Neuron (in vitro differentiated cells): ENCODE measurements around the gene SPSB4.

ENCODE experiments used
- H2AFZ ChIP-seq: one replicate; pipeline ENCODE4 v1.6.1; 2013; ENCODE audit warnings: low read depth, mild to moderate bottlenecking, inconsistent platforms, low read length, moderate library complexity
- H3K27me3 ChIP-seq: one replicate; pipeline ENCODE4 v1.6.1; 2013; ENCODE audit warnings: low read length; ENCODE audit not compliant: insufficient read depth
- H3K36me3 ChIP-seq: one replicate; pipeline ENCODE4 v1.6.1; 2013; ENCODE audit warnings: low read length; ENCODE audit not compliant: insufficient read depth
- H3K4me1 ChIP-seq: one replicate; pipeline ENCODE4 v1.6.1; 2013; ENCODE audit warnings: low read length; ENCODE audit not compliant: insufficient read depth
- H3K4me3 ChIP-seq: 2 replicates; pipeline ENCODE4 v1.5.1; 2013; ENCODE audit warnings: mild to moderate bottlenecking, low read length, moderate library complexity
- H3K9me3 ChIP-seq: one replicate; pipeline ENCODE4 v1.6.1; 2013; ENCODE audit warnings: low read length

SPSB4 gene

DNA sequence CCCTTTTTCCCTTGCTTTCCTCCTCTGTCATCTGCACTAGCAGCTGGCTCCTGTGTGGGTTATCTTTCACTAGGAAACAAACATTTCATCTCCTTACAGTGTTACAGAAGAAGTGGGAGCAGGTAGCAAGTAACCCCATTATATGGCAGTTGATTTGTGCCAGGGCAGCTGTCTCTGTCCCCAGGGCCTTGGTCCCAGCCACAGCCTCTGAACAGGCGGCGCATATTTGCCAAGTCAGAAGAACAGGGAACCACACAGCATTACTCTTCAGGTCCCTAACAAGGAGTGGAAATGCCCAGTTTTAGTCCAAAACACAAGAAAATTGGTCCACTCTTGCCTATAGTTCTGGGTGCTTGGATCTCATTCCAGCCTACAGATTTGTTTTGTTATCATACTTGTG is 99.8 kb downstream of the SPSB4 start:
- Histone ChIP-seq H3K27me3 (no peaks in the 10 kb centered on the region), H3K36me3 (peaks cover 32% of the 10 kb centered on the region), H3K9me3 (no peaks in the 10 kb centered on the region), H2AFZ (no peak overlapping the region), H3K4me3 (no peak overlapping the region), H3K4me1 (no peaks in the 10 kb centered on the region)

DNA sequence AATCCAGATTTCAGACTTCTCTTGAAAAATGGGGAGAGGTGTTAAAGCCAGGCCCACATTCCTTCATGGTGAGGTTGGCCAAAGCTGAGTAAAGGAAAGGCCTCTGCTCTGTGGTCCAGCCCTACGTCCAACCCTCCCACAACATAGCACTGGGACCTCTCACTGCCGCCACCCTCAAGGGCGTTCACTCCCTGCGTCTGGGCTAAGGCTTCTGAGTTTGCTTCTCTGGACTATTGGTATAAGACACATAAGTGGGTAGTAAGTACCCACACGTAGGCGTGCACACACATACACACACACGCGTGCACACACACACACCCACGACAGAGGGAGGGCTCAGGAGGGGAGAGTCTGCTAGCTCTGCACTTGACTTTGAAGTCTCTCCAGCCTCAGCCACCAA is 100.3 kb downstream of the SPSB4 start:
- Histone ChIP-seq H3K9me3 (no peaks in the 10 kb centered on the region), H3K27me3 (no peaks in the 10 kb centered on the region), H3K4me1 (no peaks in the 10 kb centered on the region), H3K36me3 (peaks cover 32% of the 10 kb centered on the region), H2AFZ (no peak overlapping the region), H3K4me3 (no peak overlapping the region)

DNA sequence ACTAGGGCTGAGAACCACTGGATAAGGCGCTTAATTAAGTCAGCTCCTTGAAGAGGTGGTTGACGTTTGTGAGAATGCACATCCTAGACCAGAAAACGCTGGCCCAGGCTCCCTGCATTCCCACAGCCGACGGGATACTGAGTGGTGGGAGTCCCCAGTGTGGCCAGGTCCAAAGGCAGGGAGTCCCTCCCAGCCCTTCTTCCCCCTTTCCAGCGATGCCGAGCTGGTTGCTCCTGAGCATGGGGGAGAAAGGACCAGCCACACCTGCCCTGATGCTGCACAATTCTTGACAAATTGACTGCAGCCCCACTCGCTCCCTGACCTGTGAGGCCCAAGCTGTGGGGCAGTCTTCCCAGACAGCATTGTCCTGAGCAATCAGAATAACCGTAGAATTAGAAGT is 101.0 kb downstream of the SPSB4 start:
- no peak overlapping the region for H3K4me3 ChIP-seq
- peaks cover 2% of the 10 kb centered on the region for H3K9me3 ChIP-seq
- no peak overlapping the region for H2AFZ ChIP-seq
- H3K4me1 ChIP-seq, result no peaks in the 10 kb centered on the region
- H3K27me3 ChIP-seq, result no peaks in the 10 kb centered on the region
- peaks cover 29% of the 10 kb centered on the region for H3K36me3 ChIP-seq

DNA sequence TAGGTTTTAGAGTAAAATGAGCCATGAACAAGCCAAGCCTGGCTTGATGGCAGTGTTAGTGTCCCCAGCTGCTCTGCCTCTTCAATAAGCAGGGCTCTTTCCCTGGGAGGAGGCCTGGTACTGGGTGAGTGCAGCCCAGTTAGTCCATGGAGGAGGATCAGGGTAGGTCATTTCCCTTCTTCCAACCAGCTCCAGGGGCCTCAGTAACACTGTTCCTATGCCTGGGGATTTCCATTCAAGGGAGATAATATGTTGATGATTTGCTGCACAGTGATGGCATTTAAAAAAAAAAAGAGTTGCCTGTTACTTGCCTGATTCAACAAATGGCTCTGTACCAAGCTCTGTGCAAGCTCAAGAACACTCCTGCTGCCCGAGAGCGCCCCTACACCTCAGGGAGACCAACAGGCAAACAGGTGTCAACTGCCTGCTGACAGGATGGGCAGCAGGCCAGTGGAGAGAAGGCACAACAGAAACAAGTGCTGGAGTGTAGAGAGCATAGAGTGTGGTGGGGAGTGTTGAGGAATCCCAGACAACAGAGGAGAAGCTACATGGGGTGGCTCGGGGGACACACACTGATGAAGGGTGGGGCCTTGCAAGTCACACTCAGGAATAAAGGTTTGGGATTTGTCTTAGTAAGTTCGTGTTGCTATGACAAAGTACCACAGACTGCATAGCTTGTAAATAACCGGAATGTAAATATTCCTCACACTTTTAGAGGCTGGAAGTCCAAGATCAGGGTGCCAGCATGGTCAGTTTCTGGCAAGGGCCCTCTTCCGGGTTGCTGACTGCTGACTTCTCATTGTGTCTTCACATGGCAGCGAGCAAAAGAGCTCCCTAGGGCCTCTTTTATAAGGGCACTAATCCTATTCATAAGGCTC is 101.9 kb downstream of the SPSB4 start:
- Histone ChIP-seq H3K27me3 (no peaks in the 10 kb centered on the region), H3K4me3 (no peak overlapping the region), H3K36me3 (peaks cover 21% of the 10 kb centered on the region), H3K9me3 (peaks cover 7% of the 10 kb centered on the region), H3K4me1 (no peaks in the 10 kb centered on the region), H2AFZ (no peak overlapping the region)

DNA sequence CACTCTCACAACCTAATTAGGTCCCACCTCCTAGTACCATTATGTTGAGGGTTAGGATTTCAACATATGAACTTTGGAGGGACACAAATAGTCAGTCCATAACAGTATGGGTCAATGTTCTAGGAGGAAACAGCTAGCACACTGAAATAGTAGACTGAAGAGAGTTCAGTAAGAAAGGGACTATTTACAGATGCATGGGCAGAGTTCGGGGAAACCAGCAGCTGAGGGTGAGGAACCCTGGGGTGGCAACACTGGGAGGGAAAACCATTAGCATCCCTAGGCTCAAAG is 102.5 kb downstream of the SPSB4 start:
- peaks cover 21% of the 10 kb centered on the region for H3K36me3 ChIP-seq
- H2AFZ ChIP-seq, result no peak overlapping the region
- H3K4me1 ChIP-seq, result no peaks in the 10 kb centered on the region
- H3K9me3 ChIP-seq, result peaks cover 13% of the 10 kb centered on the region
- H3K27me3 ChIP-seq, result no peaks in the 10 kb centered on the region
- H3K4me3 ChIP-seq, result no peak overlapping the region

DNA sequence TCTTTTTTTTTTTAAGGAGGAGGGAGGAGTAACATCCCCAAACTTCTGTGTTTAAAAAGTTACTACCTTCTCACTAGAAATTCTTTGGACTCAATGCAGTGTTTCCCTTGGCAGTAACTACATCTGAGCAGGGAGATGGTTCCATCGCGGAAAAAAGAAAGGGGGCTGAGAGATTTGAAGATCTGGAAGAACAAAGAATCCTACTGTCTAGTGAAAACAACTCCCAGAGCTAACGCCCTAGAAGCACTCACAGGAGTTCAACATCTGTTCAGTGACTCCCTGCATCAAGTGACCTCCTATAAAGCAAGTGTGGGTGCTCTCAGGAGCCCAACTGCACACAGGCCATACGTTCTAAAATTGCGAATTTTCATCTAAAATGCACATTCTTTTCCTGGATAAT is 113.7 kb downstream of the SPSB4 start:
- Histone ChIP-seq H2AFZ (no peak overlapping the region), H3K27me3 (no peaks in the 10 kb centered on the region), H3K9me3 (peaks cover 7% of the 10 kb centered on the region), H3K4me1 (no peaks in the 10 kb centered on the region), H3K4me3 (no peak overlapping the region), H3K36me3 (no peaks in the 10 kb centered on the region)

DNA sequence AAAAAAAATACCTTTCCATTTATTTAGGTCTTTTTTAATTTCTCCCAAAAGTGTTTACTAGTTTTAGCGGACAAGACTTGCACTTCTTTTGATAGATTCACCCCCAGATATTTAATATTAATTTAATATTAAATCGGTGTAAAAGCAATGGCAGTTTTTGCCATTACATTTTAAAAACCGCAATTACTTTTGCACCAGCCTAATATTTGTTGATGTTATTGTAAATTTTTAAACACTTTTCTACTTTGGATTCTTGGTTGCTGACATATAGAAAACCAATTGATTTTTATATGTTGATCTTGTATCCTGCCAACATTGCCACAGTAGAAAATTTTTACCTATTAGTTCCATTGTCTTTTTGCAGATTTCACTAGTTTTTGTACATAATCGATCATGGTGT is 116.5 kb downstream of the SPSB4 start:
- H3K27me3 ChIP-seq, result no peaks in the 10 kb centered on the region
- no peak overlapping the region for H2AFZ ChIP-seq
- H3K4me1 ChIP-seq, result no peaks in the 10 kb centered on the region
- peaks cover 7% of the 10 kb centered on the region for H3K9me3 ChIP-seq
- H3K4me3 ChIP-seq, result no peak overlapping the region
- no peaks in the 10 kb centered on the region for H3K36me3 ChIP-seq

DNA sequence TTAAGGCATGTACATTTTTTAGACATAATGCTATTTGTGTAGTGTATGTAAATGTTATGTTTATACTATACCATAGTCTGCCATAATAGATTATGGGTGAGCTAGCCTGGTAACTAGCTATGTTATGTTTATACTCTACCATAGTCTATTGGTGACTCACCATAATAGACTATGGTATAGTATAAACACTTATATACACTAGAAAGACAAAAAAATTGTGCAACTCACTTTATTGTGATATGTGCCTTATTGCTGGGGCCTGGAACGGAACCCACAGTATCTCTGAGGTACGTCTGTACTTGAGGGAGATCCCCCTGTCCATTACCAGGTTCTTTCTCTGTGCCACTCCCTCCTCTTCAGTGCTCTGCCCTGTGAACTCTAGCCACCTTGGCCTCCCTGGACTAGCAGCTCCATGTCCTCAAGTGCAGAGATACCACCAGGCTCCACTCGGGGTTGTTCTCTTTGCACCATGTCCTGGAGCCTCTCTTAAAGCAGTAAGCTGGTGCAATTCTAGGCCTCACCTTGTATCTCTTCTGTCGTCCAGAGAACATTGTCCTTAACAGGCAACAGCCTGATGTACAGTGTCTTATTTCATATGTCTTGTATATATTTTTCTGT is 119.6 kb downstream of the SPSB4 start:
- Histone ChIP-seq H3K27me3 (no peaks in the 10 kb centered on the region), H2AFZ (no peak overlapping the region), H3K4me1 (no peaks in the 10 kb centered on the region), H3K9me3 (peaks cover 7% of the 10 kb centered on the region), H3K4me3 (no peak overlapping the region), H3K36me3 (no peaks in the 10 kb centered on the region)

DNA sequence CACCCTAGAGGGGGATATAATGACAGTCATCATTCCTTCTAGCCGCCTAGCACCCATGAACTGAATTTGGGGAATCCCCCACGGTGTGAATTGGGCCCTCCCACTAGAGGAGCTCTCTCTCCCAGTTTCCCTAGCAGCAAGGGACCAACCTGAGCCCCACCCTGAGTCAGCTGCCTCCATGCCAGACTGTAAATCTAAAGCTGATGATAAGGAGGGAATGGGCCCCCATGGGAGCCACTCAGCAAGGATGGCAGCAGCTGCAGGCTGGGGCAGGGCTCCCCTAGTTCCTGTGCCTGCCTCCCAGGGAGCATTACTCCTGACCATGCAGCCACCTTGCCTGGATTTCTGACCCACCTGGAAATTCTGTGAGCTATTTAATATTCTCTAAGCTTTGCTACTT is 123.5 kb downstream of the SPSB4 start:
- H3K27me3 ChIP-seq, result no peaks in the 10 kb centered on the region
- no peak overlapping the region for H3K4me3 ChIP-seq
- H3K36me3 ChIP-seq, result no peaks in the 10 kb centered on the region
- H3K9me3 ChIP-seq, result peaks cover 5% of the 10 kb centered on the region
- H2AFZ ChIP-seq, result no peak overlapping the region
- H3K4me1 ChIP-seq, result no peaks in the 10 kb centered on the region

DNA sequence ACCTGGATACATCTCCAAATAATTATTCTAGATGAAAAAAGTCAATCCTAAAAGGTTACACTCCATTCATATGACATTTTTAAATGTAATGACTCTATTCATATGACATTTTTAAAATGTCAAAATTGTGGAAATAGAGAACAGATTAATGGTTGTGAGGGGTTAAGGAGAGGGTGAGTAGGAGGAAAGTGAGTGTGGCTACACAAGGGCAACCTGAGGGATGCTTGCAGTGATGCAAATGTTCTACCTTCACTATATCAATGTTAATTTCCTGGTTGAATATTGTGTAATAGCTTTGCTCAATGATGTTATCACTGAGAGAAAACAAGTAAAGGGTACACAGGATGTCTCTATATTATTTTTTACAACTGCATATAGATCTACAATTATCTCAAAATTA is 125.6 kb downstream of the SPSB4 start:
- Histone ChIP-seq H2AFZ (no peak overlapping the region), H3K4me3 (no peak overlapping the region), H3K9me3 (peaks cover 7% of the 10 kb centered on the region), H3K36me3 (no peaks in the 10 kb centered on the region), H3K27me3 (no peaks in the 10 kb centered on the region), H3K4me1 (no peaks in the 10 kb centered on the region)

DNA sequence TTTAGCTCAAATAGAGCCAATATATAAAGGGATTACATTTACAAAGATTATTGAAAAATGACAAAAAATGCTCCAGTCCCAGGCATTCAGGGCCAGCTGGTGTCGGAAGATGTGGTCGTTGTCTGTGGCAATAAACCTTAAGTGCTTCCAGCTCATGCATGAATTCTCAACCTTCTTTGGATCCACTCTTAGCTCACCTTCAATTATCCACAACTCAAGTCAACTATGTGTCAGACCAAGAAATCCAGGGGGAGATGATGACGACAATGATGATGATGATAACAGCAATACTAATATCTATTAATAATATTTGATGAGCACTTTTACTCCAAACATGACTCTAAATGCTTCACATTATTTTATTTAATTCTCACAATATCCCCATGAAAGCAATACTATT is 126.9 kb downstream of the SPSB4 start:
- Histone ChIP-seq H3K4me1 (no peaks in the 10 kb centered on the region), H3K27me3 (no peaks in the 10 kb centered on the region), H2AFZ (no peak overlapping the region), H3K36me3 (no peaks in the 10 kb centered on the region), H3K9me3 (peaks cover 7% of the 10 kb centered on the region), H3K4me3 (no peak overlapping the region)

DNA sequence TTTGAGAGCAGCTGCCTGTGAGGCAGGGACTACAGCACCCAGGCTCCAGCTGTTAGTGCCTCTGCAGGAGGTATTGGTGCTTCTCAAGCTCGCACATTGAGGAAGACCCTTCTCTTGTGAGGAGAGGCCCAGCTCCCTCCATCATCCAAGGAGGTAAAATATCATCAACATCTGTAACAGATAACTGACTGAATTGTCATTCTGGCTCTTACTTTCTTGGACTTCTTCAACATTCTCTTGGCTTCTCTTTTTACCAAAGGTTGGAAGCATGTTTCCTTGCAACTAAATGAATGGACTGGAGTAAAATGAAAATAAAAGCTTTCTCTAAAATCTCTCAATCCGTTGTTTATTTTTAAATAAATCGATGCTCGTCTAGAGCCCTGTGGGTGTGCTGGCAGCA is 127.4 kb downstream of the SPSB4 start:
- Histone ChIP-seq H3K9me3 (peaks cover 7% of the 10 kb centered on the region), H3K4me3 (no peak overlapping the region), H3K27me3 (no peaks in the 10 kb centered on the region), H3K4me1 (no peaks in the 10 kb centered on the region), H3K36me3 (no peaks in the 10 kb centered on the region), H2AFZ (no peak overlapping the region)

DNA sequence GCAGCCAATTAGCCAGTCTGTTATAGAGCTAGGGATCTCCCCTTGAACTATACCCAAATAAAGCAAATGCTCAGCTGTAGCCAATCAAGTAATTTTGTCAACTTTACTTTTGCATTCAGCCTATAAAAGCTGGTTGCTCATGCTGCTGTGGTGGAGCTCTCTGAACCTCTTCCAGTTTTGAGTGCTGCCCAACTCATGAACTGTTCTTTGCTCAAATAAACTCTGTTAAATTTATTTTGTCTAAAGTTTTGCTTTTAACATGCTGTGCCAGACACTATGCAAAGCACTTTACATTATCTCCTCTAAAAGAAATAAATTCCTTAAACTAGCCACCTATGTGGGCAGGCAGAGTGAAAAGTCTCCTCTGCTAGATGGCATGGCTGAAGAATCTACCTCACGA is 128.8 kb downstream of the SPSB4 start:
- no peaks in the 10 kb centered on the region for H3K4me1 ChIP-seq
- H3K27me3 ChIP-seq, result no peaks in the 10 kb centered on the region
- H3K36me3 ChIP-seq, result no peaks in the 10 kb centered on the region
- no peak overlapping the region for H3K4me3 ChIP-seq
- H3K9me3 ChIP-seq, result peaks cover 7% of the 10 kb centered on the region
- H2AFZ ChIP-seq, result no peak overlapping the region

DNA sequence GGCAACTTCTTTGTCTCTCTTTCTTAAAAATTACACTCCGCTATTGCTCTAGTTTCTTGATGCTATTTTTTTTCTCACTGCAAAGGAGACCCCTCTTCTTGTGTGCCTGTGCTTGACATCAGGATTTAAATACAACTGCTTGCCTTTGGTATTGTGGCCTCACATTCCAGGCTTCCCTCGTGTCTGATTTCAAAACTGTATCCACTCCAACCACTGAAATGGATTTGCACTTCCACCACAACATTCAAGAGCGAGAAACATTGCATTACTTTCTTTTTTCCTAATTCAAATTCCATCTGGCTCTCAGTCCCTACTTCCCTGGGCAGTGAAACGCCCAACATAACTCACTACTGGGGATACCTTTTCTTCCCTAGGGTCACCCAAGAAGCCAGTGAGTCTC is 130.0 kb downstream of the SPSB4 start:
- Histone ChIP-seq H3K27me3 (no peaks in the 10 kb centered on the region), H2AFZ (no peak overlapping the region), H3K4me3 (no peak overlapping the region), H3K9me3 (peaks cover 7% of the 10 kb centered on the region), H3K4me1 (no peaks in the 10 kb centered on the region), H3K36me3 (no peaks in the 10 kb centered on the region)
